ENCODE data around the gene DRG2.
A peak's percentile ranks its signal among the peaks of the same experiment; 100 is the strongest.

Gene DRG2, protein sequence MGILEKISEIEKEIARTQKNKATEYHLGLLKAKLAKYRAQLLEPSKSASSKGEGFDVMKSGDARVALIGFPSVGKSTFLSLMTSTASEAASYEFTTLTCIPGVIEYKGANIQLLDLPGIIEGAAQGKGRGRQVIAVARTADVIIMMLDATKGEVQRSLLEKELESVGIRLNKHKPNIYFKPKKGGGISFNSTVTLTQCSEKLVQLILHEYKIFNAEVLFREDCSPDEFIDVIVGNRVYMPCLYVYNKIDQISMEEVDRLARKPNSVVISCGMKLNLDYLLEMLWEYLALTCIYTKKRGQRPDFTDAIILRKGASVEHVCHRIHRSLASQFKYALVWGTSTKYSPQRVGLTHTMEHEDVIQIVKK

DNA sequence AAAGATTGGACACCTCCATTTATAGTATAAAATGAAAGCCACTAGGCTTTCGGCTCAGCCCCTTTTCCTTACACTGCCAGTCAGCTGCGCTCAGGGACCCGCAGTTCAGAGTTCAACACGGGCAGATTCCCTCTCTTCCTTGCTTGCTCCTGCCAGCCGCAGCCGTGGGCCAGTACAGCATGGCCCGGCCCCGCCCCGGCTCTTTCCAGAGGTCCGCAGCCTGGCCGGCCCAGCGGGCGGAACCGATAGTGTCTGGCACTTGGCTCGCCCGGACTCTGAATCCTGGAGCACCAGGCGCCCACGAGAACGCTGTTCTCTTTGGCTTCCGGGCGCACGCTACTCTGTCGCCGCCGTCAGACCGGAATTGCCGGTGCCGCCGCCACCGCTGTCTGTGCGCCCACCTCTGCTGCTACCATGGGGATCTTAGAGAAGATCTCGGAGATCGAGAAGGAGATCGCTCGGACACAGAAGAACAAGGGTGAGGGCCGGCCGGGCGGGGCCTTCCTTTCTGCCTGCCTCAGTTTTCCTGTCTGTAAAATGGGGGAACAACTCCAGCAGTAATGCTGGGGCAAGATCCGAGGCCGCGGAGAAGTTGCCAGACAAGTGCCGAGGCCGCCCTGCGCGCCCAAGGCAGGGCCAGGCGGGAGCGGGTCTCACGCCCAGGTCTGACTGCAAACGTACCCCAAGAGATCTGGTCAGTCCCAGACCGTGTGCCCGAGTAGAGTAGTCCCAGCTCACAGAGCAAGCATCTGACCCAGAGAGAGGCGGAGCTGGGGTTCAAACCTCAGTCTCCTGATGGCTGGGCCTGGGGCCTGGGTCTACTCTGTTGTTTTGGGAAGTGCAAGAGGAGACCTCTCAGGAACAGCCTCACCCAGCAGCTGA lies at the start of gene DRG2:
DRG2 (plus strand) TSS at position 339 of the 882 bp plus-strand sequence; CDS start at position 415, 76 bp downstream.
- DNase-seq (ENCODE audit: low read depth), result peak; percentile 93

DNA sequence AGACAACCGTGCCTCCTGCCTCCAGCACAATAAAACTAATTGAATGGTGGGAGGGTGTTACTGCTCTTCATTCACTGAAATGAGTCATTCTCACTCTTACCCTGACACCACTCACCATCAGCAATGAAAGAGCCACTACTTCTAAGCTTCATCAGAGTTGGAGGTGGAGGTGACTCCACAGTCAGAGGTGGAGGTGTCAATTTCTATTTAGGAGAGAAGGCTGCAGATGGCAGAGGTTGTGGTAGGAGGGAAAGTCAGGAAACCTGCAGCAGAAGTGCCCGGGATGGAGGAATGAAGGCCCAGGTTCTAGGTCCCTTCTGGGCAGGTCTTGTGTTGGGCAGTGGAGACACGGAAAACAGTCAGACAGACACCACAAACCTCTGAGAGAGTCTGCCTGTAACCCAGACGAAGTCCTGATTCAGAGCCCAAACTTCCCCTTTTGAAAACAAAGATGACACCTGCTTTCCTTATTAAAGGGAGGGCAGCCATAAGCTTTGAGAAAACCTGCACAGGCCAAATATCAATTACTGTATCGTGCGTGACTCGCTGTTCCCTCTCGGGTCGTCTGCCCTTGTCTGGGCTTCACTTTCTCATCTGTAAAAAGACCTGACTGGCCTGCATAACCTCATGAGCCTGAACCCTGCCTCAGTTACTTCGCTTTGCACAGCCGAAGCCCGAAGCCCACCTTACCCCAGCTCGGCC lies 49.4 kb upstream of the DRG2 start:
- DNase-seq (ENCODE audit: low read depth), result peak; percentile 38

DNA sequence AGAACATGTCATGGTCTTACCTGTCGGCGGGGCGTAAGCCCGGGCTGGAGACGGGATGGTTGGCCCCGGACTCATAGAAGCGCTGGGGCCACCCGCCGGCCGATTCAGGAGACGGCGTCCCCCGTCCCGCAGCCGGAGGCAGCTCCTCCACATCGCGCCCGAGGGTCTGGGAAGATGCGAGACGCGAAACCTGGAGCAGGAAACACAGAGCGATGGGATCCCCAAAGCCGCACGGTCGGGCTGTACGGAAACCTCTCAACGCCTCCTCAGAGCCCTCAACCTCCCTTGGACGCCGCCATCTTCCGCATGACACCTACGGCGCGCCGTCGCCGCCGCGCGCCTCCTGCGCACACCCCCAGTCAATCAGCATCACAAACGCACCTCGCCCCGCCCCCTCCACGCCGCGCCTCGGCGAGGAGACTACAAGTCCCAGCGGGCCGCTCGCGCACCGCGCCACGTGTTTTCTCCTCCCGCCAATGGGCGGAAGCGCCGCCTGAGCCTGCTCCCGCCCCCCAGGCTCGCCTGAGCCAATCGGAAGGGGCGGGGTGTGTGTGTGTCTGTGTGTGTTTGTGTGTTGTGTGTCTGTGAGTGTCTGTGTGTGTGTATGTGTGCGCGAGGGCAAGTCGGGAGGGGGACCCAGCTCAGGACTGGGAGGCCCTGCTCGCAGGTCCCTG lies 48.8 kb upstream of the DRG2 start, which contains the start of the genes ATPAF2 and GID4:
ATPAF2 (minus strand) TSS at position 308 of the 674 bp plus-strand sequence; CDS start at position 153, 155 bp downstream.
GID4 (plus strand) TSS at position 548 of the 674 bp plus-strand sequence; CDS start at position 605, 57 bp downstream.
- DNase-seq (ENCODE audit: low read depth), result peak; percentile 99

DNA sequence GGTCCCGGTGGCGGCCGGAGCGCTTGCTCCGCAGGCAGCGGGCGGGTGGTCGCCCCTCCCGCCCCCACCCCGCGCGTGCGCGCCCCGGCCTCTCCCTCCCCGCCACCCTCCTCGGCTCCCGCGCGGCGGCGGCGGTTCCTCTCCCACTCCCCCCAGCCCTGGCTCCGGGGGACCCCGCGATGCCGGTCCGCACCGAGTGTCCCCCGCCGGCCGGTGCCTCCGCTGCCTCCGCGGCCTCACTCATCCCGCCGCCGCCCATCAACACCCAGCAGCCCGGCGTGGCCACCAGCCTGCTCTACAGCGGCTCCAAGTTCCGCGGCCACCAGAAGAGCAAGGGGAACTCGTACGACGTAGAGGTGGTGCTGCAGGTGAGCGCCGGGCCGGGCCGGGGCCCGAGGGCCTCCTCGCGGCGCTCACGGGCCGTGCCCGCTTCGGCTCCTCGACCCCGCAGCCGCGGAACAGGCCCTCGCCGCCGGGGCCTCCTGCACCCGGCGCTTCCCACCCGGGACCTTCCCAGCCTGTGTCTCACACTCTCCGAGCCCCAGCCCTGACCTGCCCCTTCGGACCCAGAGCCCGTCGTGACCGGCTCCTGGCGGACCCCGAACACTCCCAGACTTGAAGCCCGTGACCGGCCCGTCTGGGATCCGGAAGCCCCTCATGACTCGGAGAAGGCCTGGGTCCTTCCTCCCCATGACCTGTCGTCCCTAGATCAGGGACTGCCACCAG lies 48.0 kb upstream of the DRG2 start:
- DNase-seq (ENCODE audit: low read depth), result peak; percentile 45

DNA sequence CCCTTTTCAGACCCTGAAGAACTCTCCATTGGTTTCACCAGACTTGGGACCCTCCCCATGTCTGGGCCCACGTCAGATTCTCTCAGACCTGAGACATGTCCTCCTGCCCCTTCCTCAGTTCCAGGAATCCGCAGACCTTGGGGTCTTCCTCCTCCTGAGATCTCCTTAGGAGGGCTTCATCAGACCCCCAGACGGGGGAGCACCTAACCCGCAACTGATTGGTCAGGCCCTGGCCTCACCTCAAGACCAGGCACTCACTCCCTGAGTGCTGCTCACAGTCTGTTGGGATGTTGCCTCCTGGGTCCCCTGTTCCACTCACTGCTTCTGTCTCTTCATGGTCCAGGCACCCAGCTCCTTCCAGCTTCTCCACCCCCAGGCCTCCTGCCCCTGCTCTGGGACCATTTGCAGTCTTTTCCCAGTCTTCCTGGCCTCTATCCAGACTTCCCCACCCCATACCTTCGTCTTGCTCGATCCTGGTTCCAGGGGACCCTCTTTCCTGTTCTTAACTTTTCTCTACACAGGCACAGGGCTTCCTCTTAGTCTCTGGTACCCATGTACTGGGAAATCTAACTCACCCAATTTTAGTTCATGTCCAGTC lies 47.4 kb upstream of the DRG2 start:
- peak; percentile 16 for DNase-seq (ENCODE audit: low read depth)

DNA sequence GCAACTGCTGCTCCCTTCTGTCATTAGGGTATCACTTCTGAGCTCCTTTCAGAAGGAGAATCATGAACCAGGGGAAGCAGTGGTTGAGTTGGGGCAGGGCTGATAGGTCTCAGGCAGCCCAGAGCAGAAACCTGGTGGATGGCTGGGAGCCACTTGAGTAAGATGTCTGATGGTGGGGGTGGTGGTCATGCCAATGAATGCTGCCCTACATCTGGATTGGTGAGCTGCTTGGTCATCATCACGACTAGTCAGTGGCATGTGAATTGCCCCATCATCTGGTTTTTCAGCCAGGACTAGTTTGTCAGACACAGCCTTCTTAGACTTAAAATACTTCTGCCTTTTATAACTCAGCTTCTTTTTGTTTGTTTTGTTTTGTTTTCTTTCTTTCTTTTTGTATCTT lies 46.0 kb upstream of the DRG2 start:
- peak; percentile 63 for DNase-seq (ENCODE audit: low read depth)

DNA sequence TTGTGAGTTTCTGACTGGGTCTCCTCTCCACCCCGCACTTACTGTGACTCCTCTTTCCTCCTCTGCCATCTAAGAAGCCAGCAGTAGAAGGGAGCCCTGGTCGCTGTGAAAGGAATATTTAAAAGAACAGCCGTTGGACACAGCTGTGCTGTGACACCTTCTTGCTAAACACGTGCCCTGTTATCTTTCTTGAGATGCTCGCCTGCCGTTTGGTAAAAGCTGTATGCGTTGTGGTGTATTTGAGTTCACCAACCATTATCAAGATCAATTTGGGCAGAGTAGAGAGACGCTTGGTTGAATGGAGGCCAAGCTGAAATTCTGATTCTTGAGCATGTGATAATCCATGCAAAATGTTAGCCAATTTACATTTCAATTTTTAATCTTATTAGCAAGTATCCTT lies 44.8 kb upstream of the DRG2 start:
- DNase-seq (ENCODE audit: low read depth), result no peak

DNA sequence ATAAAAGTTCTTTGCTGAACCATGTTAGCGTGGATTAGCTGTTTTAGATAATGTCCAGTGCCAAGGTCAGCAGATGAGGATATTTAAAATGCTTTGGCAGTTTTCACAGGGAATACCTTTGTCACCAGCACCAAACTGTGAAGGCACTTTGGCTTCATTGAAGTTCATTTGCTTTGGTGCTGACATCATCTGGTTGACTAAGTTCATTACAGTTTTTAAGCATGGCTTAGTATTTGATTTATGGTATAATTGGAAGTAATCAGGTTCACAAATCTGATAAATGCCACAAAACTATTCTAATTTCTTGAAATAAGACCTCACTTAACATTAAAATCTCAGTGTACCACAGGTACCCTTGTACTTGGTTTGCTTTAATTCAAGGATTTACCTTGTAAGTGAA lies 44.3 kb upstream of the DRG2 start:
- DNase-seq (ENCODE audit: low read depth), result peak; percentile 48

DNA sequence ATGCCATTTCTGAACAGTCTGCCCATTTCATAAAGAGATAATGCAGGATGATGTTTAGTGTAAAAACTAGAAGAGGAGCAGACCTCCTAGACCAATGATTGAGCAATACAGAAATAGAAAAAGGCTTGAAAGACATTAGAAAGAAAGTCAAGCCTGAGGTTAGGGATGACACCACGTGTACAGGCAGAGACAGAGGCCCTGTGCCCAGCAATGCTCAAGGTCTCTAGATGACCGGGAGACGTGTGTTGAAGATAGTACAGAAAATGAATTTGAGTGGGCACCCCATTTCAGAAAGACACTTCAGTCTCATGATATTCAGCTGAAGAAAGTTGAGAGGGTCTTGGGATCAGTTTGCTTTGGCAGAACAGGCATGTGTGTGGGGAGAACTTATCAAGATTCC lies 43.1 kb upstream of the DRG2 start:
- no peak for DNase-seq (ENCODE audit: low read depth)

DNA sequence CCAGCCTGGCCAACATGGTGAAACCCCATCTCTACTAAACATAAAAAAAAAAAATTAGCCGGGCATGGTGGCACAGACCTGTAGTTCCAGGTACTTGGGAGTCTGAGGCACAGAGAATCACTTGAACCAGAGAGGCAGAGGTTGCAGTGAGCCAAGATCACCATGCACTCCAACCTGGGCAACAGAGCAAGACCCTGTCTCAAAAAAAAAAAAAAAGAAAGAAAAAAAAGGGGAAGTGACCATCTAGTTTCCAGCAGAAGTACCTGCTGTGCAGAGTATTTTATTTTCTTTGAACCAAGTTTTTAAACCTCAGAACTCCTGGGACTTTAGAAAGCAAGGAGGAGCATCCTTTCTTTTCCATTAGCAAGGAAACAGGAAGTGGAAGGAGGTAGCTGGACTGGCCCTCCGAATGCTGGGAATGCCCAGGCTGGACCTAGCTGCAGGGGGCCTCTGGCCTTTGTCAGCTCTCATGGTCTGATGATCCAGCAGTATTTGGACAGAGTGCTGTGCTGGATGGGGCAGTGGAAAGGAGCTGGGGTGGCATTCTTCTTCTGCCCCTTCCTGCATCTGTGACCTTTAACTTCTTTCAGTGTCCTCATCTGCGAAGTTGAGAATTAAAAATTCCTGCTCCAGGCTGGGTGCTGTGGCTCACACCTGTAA lies 41.9 kb upstream of the DRG2 start:
- DNase-seq (ENCODE audit: low read depth), result no peak

DNA sequence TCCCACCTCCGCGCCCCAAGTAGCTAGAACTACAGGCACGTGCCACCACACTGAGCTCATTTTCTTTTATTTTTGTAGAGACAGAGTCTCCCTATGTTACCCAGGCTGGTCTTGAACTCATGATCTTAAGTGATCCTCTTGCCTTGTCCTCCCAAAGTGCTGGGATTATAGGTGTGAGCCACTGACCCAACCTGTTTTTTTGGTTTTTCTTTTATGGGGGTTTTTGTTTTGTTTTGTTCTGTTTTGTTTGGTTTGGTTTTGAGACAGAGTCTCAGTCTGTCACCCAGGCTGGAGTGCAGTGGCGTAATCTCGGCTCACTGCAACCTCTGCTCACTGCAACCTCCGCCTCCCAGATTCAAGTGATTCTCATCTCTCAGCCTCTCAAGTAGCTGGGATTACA lies 32.2 kb upstream of the DRG2 start:
- no peak for DNase-seq (ENCODE audit: low read depth)

DNA sequence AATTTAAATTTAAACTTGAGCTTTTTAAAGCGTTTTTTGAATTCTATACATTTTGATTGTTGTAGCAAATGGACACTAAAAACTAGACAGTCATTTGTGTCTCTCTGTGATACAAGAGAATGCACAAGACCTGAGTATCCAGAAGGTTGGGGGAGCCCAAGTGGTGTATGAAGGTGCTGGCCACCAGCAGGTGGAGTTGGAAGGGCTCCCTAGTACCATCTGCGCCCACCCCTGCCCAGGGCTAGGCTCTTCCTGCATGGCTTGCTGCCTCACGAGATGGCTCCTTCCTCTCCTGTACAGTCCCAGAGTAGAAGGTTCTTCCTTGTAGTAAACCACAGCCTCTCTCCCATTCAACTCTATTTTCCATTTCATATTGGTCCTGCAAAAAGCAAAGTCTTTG lies 31.5 kb upstream of the DRG2 start:
- DNase-seq (ENCODE audit: low read depth), result no peak

DNA sequence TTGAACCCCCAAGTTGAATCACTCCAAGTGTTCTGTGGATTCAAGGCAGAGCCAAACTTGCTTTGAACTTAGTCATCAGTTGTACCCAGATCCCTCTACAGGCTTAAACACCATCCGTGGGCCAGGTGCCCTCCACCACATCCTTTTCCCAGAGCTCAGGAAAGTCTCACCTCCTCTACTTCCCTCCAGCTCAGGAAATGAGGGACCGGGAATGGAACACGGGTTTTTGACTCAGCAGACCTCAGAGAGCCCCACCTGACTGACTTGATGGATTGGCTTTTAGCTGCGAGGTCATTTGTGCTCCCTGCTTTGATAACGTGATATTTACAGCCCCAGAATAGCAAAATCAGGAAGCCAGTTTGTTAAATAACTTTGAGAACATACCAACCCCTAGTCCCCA lies 28.5 kb upstream of the DRG2 start:
- no peak for DNase-seq (ENCODE audit: low read depth)

DNA sequence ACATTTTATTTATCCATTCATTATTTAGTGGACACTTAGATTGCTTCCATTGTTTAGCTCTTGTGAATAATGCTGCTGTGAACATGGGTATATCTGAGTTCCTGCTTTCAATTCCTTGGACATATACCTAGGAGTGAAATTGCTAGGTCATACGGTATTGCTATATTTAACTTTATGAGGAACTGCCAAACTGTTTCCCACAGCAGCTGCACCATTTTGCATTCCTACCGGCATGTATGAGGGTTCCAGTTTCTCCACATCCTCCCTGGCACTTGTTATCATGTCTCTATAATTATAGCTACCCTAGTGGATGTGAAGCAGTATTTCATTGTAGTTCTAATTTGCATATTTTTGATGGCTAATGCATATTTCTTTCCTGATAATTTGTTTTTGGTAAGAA lies 23.7 kb upstream of the DRG2 start:
- DNase-seq (ENCODE audit: low read depth), result no peak

DNA sequence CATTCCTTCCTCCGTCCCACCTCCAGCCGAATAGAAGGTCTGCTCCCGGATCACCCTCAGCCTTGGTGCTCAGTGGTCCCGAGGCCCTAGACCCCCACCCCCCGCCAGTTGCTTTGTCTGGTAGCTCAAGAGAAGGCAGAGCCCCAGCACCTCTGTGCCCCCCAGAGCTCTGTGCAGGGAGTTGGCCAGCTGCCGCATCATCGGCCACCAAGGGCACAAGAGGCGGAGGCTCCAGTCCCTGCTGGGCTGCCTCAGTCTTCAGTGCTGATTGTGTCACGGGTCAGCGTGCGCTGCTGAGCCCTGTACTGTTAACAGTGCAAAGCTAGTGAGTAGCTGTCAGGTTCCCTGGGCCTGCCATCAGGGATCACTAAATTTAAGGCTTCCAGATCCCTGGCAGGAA lies 22.2 kb upstream of the DRG2 start:
- DNase-seq (ENCODE audit: low read depth), result no peak

DNA sequence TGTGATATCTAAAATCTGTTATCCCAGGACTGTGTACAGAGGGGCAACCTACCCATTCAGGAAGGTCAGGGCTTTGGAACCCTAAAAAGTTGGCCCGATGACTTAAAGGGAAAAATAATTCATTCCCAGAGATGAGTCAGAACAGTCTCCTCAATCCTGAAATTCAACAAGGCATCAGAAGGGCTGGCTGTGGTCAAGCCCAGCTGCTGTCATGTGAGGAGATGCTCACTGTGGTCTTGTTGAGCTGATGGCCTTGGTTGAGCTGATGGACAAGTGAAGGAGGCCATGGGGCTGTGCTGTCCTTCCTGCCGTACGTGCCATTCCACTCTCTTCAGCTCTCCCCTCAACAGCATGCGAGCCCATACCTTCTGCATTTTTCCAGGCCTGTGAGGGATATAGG lies 20.9 kb upstream of the DRG2 start:
- peak; percentile 10 for DNase-seq (ENCODE audit: low read depth)

DNA sequence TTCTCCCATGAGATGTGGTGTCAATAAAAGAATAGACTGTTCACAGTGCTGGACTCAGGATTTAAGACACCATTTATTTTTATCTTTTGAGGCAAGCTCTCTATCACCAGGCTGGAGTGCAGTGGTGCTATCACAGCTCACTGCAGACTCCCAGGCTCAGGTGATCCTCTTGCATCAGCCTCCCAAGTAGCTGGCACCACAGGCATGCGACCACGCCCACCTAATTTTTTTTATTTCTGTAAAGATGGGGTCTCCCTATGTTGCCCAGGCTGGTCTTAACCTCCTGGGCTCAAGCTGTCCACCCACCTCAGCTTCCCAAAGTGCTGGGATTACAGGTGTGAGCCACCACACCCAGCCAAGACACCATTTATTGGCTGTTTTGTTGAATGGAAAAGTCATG lies 18.6 kb upstream of the DRG2 start:
- no peak for DNase-seq (ENCODE audit: low read depth)

DNA sequence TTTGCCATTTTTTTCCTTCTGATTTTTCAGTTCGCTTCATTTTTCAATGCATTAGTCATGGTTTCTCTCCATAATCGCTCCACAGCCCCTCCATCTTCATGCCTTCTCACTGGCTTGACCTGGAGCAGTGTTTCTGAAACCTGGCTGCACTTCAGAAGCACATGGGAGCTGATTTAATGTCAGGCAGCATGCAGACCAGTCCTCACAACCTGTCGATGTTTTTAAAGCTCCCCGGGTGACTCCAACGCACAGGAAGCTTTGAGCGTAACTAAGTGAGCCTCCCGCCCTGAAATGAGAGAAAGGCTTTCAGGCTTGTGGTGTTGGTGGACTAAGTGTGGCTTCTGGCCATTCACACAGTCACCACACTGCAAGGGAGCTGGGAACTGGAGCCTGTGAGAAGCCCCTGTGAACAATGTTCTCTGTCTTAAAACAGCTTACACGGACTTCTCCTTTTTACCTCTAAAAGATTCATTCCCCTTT lies 16.8 kb upstream of the DRG2 start:
- peak; percentile 43 for DNase-seq (ENCODE audit: low read depth)

DNA sequence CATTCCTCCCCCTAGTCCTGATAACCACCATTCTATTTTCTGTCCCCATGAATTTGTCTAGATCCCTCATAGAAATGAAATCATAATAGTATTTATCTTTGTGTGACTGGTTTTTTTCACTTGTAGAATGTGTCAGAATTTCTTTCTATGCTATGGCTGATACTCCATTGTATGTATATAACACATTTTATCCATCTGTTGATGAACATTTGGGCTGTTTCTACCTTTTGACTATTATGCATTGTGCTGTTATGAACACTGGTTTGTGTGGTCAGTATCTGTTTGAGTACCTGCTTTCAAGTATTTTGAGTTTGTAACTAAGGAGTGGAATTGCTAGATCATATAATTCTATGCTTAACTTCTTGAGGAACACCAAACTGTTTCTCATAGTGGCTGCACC lies 16.0 kb upstream of the DRG2 start:
- DNase-seq (ENCODE audit: low read depth), result no peak
